SK-N-SH treated with all-trans-retinoic acid at 6 μM for 48 hours (cell line): ENCODE results near the gene AHCY.

Experiments used
- ATAC-seq: fragments of 200-7000 bp; cut with Tn5 transposase; 3 replicates; pipeline ENCODE4 v1.9.1; 2020; ENCODE audit warnings: mild to moderate bottlenecking, moderate library complexity
- ARNTL ChIP-seq: fragments of 450-650 bp; formaldehyde crosslinking; IDR thresholded peaks from 2 replicates; pipeline ENCODE4 v1.5.0; 2020; ENCODE audit warnings: low read depth, mild to moderate bottlenecking, moderate library complexity, borderline replicate concordance
- BACH2 ChIP-seq: fragments of 250-450 bp; sonication (Bioruptor Pico); IDR thresholded peaks from 2 replicates; pipeline ENCODE4 v1.9.0; 2021; ENCODE audit warnings: mild to moderate bottlenecking, borderline replicate concordance
- CREB5 ChIP-seq: fragments of 250-450 bp; sonication (Bioruptor Pico); IDR thresholded peaks from 2 replicates; pipeline ENCODE4 v1.5.1; 2020; ENCODE audit warnings: low read depth, mild to moderate bottlenecking, moderate library complexity
- CSDC2 ChIP-seq: fragments of 250-450 bp; sonication (Bioruptor Pico); IDR thresholded peaks from 2 replicates; pipeline ENCODE4 v1.5.0; 2020; ENCODE audit warnings: mild to moderate bottlenecking, moderate library complexity
- CSRNP3 ChIP-seq: fragments of 250-450 bp; sonication (Bioruptor Pico); IDR thresholded peaks from 2 replicates; pipeline ENCODE4 v1.5.1; 2021; ENCODE audit warnings: mild to moderate bottlenecking, moderate library complexity
- ESRRG ChIP-seq: fragments of 250-450 bp; sonication (Bioruptor Pico); IDR thresholded peaks from 2 replicates; pipeline ENCODE4 v1.6.1; 2021; ENCODE audit warnings: mild to moderate bottlenecking
- GLIS3 ChIP-seq: fragments of 250-450 bp; sonication (Bioruptor Pico); IDR thresholded peaks from 2 replicates; pipeline ENCODE4 v1.5.0; 2020; ENCODE audit warnings: mild to moderate bottlenecking, moderate library complexity
- ISL1 ChIP-seq: fragments of 250-450 bp; sonication (Bioruptor Pico); IDR thresholded peaks from 2 replicates; pipeline ENCODE4 v2.1.2; 2022; ENCODE audit warnings: mild to moderate bottlenecking, moderate library complexity
- OSR1 ChIP-seq: fragments of 250-450 bp; sonication (Bioruptor Pico); IDR thresholded peaks from 2 replicates; pipeline ENCODE4 v1.8.0; 2022; ENCODE audit warnings: moderate library complexity, mild to moderate bottlenecking, inconsistent platforms
- POU6F1 ChIP-seq: fragments of 250-450 bp; sonication (Bioruptor Pico); IDR thresholded peaks from 2 replicates; pipeline ENCODE4 v1.8.0; 2021; ENCODE audit warnings: low read depth, mild to moderate bottlenecking, moderate library complexity, borderline replicate concordance
- PPARA ChIP-seq: fragments of 250-450 bp; sonication (Bioruptor Pico); IDR thresholded peaks from 2 replicates; pipeline ENCODE4 v1.5.0; 2020; ENCODE audit warnings: mild to moderate bottlenecking, borderline replicate concordance
- RARB ChIP-seq: fragments of 250-450 bp; sonication (Bioruptor Pico); IDR thresholded peaks from 2 replicates; pipeline ENCODE4 v1.8.0; 2021; ENCODE audit warnings: mild to moderate bottlenecking, moderate library complexity
- SNAI2 ChIP-seq: fragments of 250-450 bp; sonication (Bioruptor Pico); IDR thresholded peaks from 2 replicates; pipeline ENCODE4 v1.5.0; 2020; ENCODE audit warnings: mild to moderate bottlenecking, moderate library complexity
- TCF4 ChIP-seq: fragments of 250-450 bp; sonication (Bioruptor Pico); IDR thresholded peaks from 2 replicates; pipeline ENCODE4 v1.8.0; 2021; ENCODE audit warnings: mild to moderate bottlenecking, moderate library complexity, borderline replicate concordance
- ZC3H10 ChIP-seq: fragments of 250-450 bp; sonication (Bioruptor Pico); IDR thresholded peaks from 2 replicates; pipeline ENCODE4 v1.5.1; 2021; ENCODE audit warnings: mild to moderate bottlenecking, moderate library complexity
- ZFP3 ChIP-seq: fragments of 250-450 bp; sonication (Bioruptor Pico); IDR thresholded peaks from 2 replicates; pipeline ENCODE4 v1.5.0; 2020; ENCODE audit warnings: mild to moderate bottlenecking, moderate library complexity
- ZNF565 ChIP-seq: fragments of 450-650 bp; formaldehyde crosslinking; conservative IDR thresholded peaks from 2 replicates; pipeline ENCODE4 v1.5.0; 2020; ENCODE audit warnings: low read depth, mild to moderate bottlenecking, moderate library complexity
- ZNF70 ChIP-seq: fragments of 450-650 bp; formaldehyde crosslinking; IDR thresholded peaks from 2 replicates; pipeline ENCODE4 v1.5.0; 2020; ENCODE audit warnings: mild to moderate bottlenecking, moderate library complexity
- TF ChIP-seq, protein P1 (sequence below): fragments of 250-450 bp; sonication (Bioruptor Pico); IDR thresholded peaks from 2 replicates; pipeline ENCODE4 v1.5.0; 2020; ENCODE audit warnings: mild to moderate bottlenecking, moderate library complexity

Gene AHCY

GRCh38 chr20:34301587-34302311, 1.4 kb downstream of the AHCY start:
- TF ChIP-seq CREB5 (no peak), ISL1 (CRISPR knock-in tag) (no peak), ESRRG (CRISPR knock-in tag) (no peak), ZC3H10 (no peak), OSR1 (CRISPR knock-in tag) (no peak), SNAI2 (no peak), ZNF70 (CRISPR knock-in tag) (no peak), POU6F1 (CRISPR knock-in tag) (no peak)
- ATAC-seq: no peak

DNA sequence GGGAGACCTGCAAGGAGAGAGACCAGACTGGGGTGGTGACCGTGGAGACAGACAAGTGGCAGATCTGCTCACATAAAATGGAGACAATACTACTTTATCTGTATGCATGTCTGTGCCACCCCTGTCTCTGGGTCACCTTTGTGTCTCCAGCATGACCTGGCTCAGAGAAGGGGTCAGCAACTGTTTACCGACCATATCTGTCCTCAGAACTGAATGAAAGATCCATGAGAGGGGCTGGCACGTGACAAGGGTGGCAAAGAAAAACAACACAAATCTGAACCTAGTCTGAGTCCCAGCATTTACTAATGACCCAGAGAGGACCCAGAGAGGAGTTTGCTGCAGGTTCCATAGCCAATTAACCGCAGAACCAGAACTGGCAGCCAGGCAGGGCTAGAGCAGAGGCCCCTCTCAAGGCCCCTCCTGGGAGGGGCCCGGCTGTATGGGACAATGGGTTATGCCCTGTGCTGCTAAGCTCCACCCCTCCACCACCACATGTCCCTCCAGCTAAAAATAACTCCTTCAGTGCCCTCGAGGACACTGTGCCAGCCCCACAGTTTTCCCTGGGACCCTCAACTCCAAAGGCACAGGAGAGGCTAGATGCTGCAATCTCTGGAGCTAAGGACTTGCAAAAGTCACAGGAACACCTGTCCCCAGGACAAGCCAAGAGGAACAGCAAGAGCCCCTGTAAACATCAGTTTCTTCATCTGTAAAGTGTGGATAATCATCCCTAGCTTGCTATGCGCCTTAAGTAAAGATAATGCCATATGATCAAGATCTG, 2.2 kb downstream of the AHCY start:
- no peak for TF ChIP-seq ESRRG (CRISPR knock-in tag)
- no peak for TF ChIP-seq SNAI2
- no peak for TF ChIP-seq ZNF70 (CRISPR knock-in tag)
- no peak for TF ChIP-seq CREB5
- no peak for TF ChIP-seq GLIS3 (CRISPR knock-in tag)
- no peak for TF ChIP-seq ISL1 (CRISPR knock-in tag)
- no peak for ATAC-seq

DNA sequence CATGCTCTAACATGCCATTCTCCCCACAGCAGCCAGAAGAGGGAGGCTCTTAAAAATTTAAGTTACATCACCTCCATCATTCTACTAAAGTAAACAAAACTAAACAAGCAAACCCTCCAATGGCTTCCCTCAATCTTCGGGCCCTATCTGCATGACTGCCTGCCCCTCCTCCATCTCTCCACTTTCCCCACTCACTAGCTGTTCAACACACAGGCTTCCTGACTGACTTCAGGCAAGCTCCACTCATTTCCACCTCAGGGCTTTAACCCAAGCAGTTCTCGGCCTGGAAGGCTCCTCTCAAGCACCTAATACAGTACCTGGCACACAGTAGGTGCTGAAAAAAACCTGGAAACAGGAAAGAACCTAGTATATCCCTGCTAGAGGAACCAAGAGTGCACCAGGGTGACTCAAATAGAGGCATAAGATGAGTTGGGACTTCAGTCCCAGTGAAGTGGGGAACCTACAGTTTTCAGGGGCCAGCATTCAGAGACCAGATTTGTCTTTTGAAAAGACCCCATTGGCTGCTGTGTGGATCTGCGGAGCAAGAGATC, 2.8 kb downstream of the AHCY start:
- ATAC-seq: no peak
- TF ChIP-seq ZC3H10 (no peak), ISL1 (CRISPR knock-in tag) (no peak), BACH2 (CRISPR knock-in tag) (no peak), ZNF70 (CRISPR knock-in tag) (no peak), ARNTL (CRISPR knock-in tag) (no peak), CSRNP3 (CRISPR knock-in tag) (no peak), RARB (CRISPR knock-in tag) (no peak), CSDC2 (CRISPR knock-in tag) (no peak), ZFP3 (CRISPR knock-in tag) (no peak), CREB5 (no peak), PPARA (no peak), ZNF565 (CRISPR knock-in tag) (no peak), POU6F1 (CRISPR knock-in tag) (no peak), TCF4 (no peak), OSR1 (CRISPR knock-in tag) (no peak), GLIS3 (CRISPR knock-in tag) (no peak)
- TF ChIP-seq, protein P1, sequence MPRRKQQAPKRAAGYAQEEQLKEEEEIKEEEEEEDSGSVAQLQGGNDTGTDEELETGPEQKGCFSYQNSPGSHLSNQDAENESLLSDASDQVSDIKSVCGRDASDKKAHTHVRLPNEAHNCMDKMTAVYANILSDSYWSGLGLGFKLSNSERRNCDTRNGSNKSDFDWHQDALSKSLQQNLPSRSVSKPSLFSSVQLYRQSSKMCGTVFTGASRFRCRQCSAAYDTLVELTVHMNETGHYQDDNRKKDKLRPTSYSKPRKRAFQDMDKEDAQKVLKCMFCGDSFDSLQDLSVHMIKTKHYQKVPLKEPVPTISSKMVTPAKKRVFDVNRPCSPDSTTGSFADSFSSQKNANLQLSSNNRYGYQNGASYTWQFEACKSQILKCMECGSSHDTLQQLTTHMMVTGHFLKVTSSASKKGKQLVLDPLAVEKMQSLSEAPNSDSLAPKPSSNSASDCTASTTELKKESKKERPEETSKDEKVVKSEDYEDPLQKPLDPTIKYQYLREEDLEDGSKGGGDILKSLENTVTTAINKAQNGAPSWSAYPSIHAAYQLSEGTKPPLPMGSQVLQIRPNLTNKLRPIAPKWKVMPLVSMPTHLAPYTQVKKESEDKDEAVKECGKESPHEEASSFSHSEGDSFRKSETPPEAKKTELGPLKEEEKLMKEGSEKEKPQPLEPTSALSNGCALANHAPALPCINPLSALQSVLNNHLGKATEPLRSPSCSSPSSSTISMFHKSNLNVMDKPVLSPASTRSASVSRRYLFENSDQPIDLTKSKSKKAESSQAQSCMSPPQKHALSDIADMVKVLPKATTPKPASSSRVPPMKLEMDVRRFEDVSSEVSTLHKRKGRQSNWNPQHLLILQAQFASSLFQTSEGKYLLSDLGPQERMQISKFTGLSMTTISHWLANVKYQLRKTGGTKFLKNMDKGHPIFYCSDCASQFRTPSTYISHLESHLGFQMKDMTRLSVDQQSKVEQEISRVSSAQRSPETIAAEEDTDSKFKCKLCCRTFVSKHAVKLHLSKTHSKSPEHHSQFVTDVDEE (CRISPR knock-in tag): no peak
